Chondrocyte (in vitro differentiated cells): ENCODE measurements around the gene AK5. TPM values are rescaled to one million over a fixed set of nuclear protein-coding genes. Genes with fewer than 3 reads are reported as not detected.
"Not testable (repeated sequence)": the region's sequence is repeated elsewhere in the genome, so short reads cannot be mapped to it uniquely, and the experiment has no call there.

Experiments used
- DNase-seq: peaks from one replicate; pipeline ENCODE4 v3.0.0; 2021; ENCODE audit warnings: mixed read lengths, low spot score
- H3K27ac Mint-ChIP-seq: one replicate; pipeline ENCODE4 v1.8.0; 2021; ENCODE audit warnings: mild to moderate bottlenecking, moderate library complexity, mixed read lengths; ENCODE audit not compliant: unreplicated experiment
- H3K27me3 Mint-ChIP-seq: 2 replicates; pipeline ENCODE4 v1.8.0; 2021; ENCODE audit warnings: low read depth, mixed read lengths
- H3K36me3 Mint-ChIP-seq: 2 replicates; pipeline ENCODE4 v1.8.0; 2021; ENCODE audit warnings: low read depth, mixed read lengths
- H3K4me1 Mint-ChIP-seq: 2 replicates; pipeline ENCODE4 v1.8.0; 2021; ENCODE audit warnings: low read depth, mild to moderate bottlenecking, mixed read lengths
- H3K4me3 Mint-ChIP-seq: one replicate; pipeline ENCODE4 v1.8.0; 2021; ENCODE audit warnings: mild to moderate bottlenecking, moderate library complexity, mixed read lengths; ENCODE audit not compliant: unreplicated experiment
- H3K9me3 Mint-ChIP-seq: 2 replicates; pipeline ENCODE4 v1.8.0; 2021; ENCODE audit warnings: low read depth, mixed read lengths
- total RNA-seq: library from RNA; stranded (reverse); gene quantifications from 3 replicates; pipeline ENCODE4 v1.2.1, GENCODE V29; 2021
- TF ChIP-seq, protein P1 (sequence below): fragments of 200-600 bp; sonication (generic); IDR thresholded peaks from 2 replicates; pipeline ENCODE4 v1.5.0; 2021; ENCODE audit warnings: antibody characterized with exemption, mild to moderate bottlenecking, moderate library complexity

AK5 gene
- total RNA-seq, 1 donor from 2014 or later, result 6.2 TPM

DNA sequence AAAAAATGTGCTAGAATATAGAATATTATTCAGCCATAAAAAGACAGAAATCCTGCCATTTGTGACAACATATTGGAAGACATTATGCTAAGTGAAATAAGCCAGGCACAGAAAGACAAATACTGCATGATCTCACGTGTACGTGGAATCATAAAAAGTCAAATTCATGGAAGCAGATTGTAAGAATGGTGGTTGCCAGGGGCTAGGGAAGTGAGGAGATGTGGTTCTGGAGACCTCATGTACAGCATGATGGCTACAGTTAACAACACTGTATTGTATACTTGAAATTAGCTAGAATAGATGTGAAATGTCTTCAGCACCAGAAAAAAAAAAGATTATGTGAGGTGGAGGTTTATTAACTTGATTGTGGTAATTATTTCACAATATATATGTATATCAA is 234.3 kb downstream of the AK5 start:
- H3K4me3 Mint-ChIP-seq, result no peak overlapping the region
- peaks cover 21% of the 10 kb centered on the region for H3K4me1 Mint-ChIP-seq
- H3K9me3 Mint-ChIP-seq, result no peaks in the 10 kb centered on the region
- peaks cover 2% of the 10 kb centered on the region for H3K36me3 Mint-ChIP-seq
- H3K27ac Mint-ChIP-seq, result no peak overlapping the region
- DNase-seq, result no peak
- TF ChIP-seq, protein P1, sequence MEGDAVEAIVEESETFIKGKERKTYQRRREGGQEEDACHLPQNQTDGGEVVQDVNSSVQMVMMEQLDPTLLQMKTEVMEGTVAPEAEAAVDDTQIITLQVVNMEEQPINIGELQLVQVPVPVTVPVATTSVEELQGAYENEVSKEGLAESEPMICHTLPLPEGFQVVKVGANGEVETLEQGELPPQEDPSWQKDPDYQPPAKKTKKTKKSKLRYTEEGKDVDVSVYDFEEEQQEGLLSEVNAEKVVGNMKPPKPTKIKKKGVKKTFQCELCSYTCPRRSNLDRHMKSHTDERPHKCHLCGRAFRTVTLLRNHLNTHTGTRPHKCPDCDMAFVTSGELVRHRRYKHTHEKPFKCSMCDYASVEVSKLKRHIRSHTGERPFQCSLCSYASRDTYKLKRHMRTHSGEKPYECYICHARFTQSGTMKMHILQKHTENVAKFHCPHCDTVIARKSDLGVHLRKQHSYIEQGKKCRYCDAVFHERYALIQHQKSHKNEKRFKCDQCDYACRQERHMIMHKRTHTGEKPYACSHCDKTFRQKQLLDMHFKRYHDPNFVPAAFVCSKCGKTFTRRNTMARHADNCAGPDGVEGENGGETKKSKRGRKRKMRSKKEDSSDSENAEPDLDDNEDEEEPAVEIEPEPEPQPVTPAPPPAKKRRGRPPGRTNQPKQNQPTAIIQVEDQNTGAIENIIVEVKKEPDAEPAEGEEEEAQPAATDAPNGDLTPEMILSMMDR, result no peak
- H3K27me3 Mint-ChIP-seq, result no peaks in the 10 kb centered on the region

GRCh38 chr1:77524038-77524437 is 242.2 kb downstream of the AK5 start:
- H3K36me3 Mint-ChIP-seq, result peaks cover 5% of the 10 kb centered on the region
- H3K27ac Mint-ChIP-seq, result no peak overlapping the region

GRCh38 chr1:77531149-77531548 is 249.3 kb downstream of the AK5 start:
- not testable (repeated sequence) for H3K36me3 Mint-ChIP-seq, H3K27me3 Mint-ChIP-seq, H3K4me1 Mint-ChIP-seq, H3K9me3 Mint-ChIP-seq, H3K27ac Mint-ChIP-seq, H3K4me3 Mint-ChIP-seq, DNase-seq

More at GRCh38 chr1:77524038-77524437, 242.2 kb downstream of the AK5 start:
- H3K27me3 Mint-ChIP-seq, result no peaks in the 10 kb centered on the region
- H3K9me3 Mint-ChIP-seq, result peaks cover 8% of the 10 kb centered on the region
- no peak overlapping the region for H3K4me3 Mint-ChIP-seq
- DNase-seq, result no peak
- no peaks in the 10 kb centered on the region for H3K4me1 Mint-ChIP-seq
- TF ChIP-seq, protein P1, result no peak

DNA sequence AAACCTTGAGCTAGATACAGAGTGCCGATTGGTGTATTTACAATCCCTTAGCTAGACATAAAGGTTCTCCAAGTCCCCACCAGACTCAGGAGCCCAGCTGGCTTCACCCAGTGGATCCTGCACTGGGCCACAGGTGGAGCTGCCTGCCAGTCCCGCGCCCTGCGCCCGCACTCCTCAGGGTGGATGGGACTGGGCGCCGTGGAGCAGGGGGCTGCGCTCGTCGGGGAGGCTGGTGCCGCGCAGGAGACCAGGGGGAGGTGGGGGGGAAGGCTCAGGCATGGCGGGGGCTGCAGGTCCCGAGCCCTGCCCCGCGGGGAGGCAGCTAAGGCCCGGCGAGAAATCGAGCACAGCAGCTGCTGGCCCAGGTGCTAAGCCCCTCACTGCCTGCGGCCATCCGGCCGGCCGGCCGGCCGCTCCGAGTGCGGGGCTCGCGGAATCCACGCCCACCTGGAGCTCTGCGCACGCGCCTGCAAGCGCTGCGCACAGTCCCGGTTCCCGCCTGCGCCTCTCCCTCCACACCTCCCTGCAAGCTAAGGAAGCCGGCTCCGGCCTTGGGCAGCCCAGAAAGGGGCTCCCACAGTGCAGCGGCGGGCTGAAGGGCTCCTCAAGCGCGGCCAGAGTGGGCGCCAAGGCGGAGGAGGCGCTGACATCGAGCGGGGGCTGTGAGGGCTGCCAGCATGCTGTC is 249.9 kb downstream of the AK5 start:
- H3K36me3 Mint-ChIP-seq, H3K4me3 Mint-ChIP-seq, H3K4me1 Mint-ChIP-seq: not testable (repeated sequence)

DNA sequence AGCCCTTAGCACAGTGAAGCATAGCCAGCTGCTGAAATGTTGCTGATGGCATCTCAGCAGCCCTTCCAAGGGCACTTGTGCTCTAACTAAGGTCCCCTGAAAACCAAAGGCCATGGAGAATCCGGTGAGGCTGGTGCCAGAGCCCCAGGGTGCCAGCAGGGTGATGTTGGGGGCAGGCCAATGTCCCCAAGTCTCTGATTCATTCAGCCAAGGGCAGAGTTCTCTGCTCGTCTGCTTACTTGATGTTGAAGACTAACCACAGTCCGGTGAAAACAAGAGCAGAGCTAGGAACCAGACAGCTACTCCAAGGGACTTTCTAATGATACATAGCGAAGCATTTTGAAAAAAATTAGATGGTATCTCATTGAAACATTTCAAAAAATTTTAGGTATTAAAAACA is 250.8 kb downstream of the AK5 start:
- Mint-ChIP-seq H3K36me3 (no peaks in the 10 kb centered on the region), H3K9me3 (no peaks in the 10 kb centered on the region), H3K4me1 (peaks cover 12% of the 10 kb centered on the region), H3K27me3 (no peaks in the 10 kb centered on the region), H3K27ac (no peak overlapping the region), H3K4me3 (no peak overlapping the region)
- TF ChIP-seq, protein P1, result no peak
- no peak for DNase-seq

More for the DNA sequence above, 249.9 kb downstream of the AK5 start:
- H3K27me3 Mint-ChIP-seq, H3K27ac Mint-ChIP-seq, DNase-seq, H3K9me3 Mint-ChIP-seq: not testable (repeated sequence)

GRCh38 chr1:77533660-77534305 is 252.0 kb downstream of the AK5 start:
- Mint-ChIP-seq H3K9me3 (no peaks in the 10 kb centered on the region), H3K27ac (no peak overlapping the region), H3K4me3 (no peak overlapping the region), H3K36me3 (no peaks in the 10 kb centered on the region), H3K4me1 (peaks cover 14% of the 10 kb centered on the region), H3K27me3 (no peaks in the 10 kb centered on the region)
- TF ChIP-seq, protein P1, result peak; percentile 93
- no peak for DNase-seq
